Measurements from ENCODE around the gene NUTM2B. TPM values are rescaled to one million over a fixed set of nuclear protein-coding genes. Genes with fewer than 3 reads are reported as not detected.
"Not testable (repeated sequence)": the region's sequence is repeated elsewhere in the genome, so short reads cannot be mapped to it uniquely, and the experiment has no call there.

NUTM2B gene
- total and polyA plus RNA-seq, 9 of the 15 experiments (the other 6 are each of a cell fraction or from before 2014, with no cell fraction given): 0.40 to 2.5 (median 0.80) TPM; not detected in 2

DNA sequence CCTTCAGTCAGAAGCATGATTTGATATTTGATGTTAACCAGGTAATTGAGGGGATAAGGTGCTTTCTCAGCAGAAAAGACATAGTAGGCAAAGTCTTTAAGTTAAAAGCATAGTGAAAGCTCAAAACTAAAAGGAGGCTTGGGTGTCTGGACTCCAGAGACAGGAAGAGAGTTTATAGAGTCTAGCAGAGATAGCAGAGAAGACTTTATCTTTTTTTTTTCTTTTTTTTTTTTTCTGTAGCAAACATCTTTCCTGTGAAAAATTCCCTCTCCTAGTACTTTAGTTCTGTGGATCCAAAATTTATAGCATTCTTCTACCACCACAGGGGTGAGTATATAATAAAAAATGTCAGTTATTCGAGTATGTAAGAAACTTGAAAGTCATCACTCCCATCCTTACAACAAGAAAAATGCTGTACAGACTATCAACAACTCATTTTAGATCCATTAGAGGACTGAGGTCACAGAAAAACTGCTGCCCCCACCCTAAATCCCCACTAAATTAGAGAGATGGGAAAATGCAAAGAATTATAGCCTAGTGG, 33.7 kb upstream of the NUTM2B start:
- in situ Hi-C loops (cut with MboI): not testable (repeated sequence)

GRCh38 chr10:79674878-79675277, 28.1 kb upstream of the NUTM2B start:
- intact Hi-C loops (cut with micrococcal nuclease); H4K20me1 ChIP-seq (replicated peaks; ENCODE audit: control insufficient read depth, insufficient read depth, low read length); H3K4me1 ChIP-seq (replicated peaks in 1 of 2; ENCODE audit: control insufficient read depth in 2 of 2, insufficient read depth in 2 of 2, low read length in 2 of 2); DNase-seq (ENCODE audit: extremely low read depth in 1 of 4, low spot score in 3 of 4); CTCF ChIA-PET (ENCODE audit: low intra/inter-chr PET ratio); H3K27me3 ChIP-seq (ENCODE audit: control insufficient read depth in 2 of 2, insufficient read depth in 2 of 2, low read length in 2 of 2); H3K9me1 ChIP-seq (ENCODE audit: control insufficient read depth, insufficient read depth, low read length); H3K9me3 ChIP-seq (replicated peaks; ENCODE audit: control insufficient read depth, insufficient read depth, low read depth, low read length); H3K79me2 ChIP-seq (ENCODE audit: control insufficient read depth, insufficient read depth, low read length); H2AFZ ChIP-seq (ENCODE audit: low read depth, low read length); FAIRE-seq; H3K4me2 ChIP-seq (ENCODE audit: insufficient read depth, low read length); ATAC-seq; H3K4me3 ChIP-seq; H3K36me3 ChIP-seq (ENCODE audit: control insufficient read depth, insufficient read depth, low read length); H3K27ac ChIP-seq (ENCODE audit: extremely low read depth, low read depth, low read length); H3K9ac ChIP-seq (ENCODE audit: insufficient read depth in 1 of 2, low read depth in 2 of 2, low read length in 2 of 2); POLR2A ChIA-PET; TF ChIP-seq TOE1 (CRISPR knock-in tag; IDR thresholded peaks at IDR 0.05; ENCODE audit: borderline replicate concordance, low read depth): not testable (repeated sequence)
- TF ChIP-seq TFE3 (CRISPR knock-in tag; IDR thresholded peaks at IDR 0.05) (peak; percentile 90), TOE1 (IDR thresholded peaks at IDR 0.05; ENCODE audit: borderline replicate concordance) (peak; percentile 57; the same call in 1 of the 2 replicates)
- TSS peak; percentile 82 for BruUV-seq (replicated peaks)
- in situ Hi-C loops (cut with MboI): loop anchor here (5.0 kb wide), 1 partner anchor 122 kb away; no protein-coding TSS in a partner anchor
- WGBS (ENCODE audit: insufficient coverage, low coverage, missing lambda C conversion rate): 37% methylated on average over 2 of the region's 2 CpGs

More for the DNA sequence above, 33.7 kb upstream of the NUTM2B start:
- H3K36me3 ChIP-seq (ENCODE audit: control insufficient read depth, insufficient read depth, low read length); DNase-seq (ENCODE audit: extremely low read depth in 1 of 4, low spot score in 3 of 4); H3K9me3 ChIP-seq (replicated peaks; ENCODE audit: control insufficient read depth, insufficient read depth, low read depth, low read length); H3K27me3 ChIP-seq (ENCODE audit: control insufficient read depth in 2 of 2, insufficient read depth in 2 of 2, low read length in 2 of 2); POLR2A ChIA-PET; H3K9me1 ChIP-seq (ENCODE audit: control insufficient read depth, insufficient read depth, low read length); FAIRE-seq; H3K27ac ChIP-seq (ENCODE audit: extremely low read depth, low read depth, low read length); H3K79me2 ChIP-seq (ENCODE audit: control insufficient read depth, insufficient read depth, low read length); intact Hi-C loops (cut with micrococcal nuclease); ATAC-seq; H2AFZ ChIP-seq (ENCODE audit: low read depth, low read length); H3K4me2 ChIP-seq (ENCODE audit: insufficient read depth, low read length); BruUV-seq (replicated peaks); H3K4me3 ChIP-seq; H4K20me1 ChIP-seq (replicated peaks; ENCODE audit: control insufficient read depth, insufficient read depth, low read length); H3K9ac ChIP-seq (ENCODE audit: insufficient read depth in 1 of 2, low read depth in 2 of 2, low read length in 2 of 2); H3K4me1 ChIP-seq (replicated peaks in 1 of 2; ENCODE audit: control insufficient read depth in 2 of 2, insufficient read depth in 2 of 2, low read length in 2 of 2): not testable (repeated sequence)
- CTCF ChIA-PET (ENCODE audit: low intra/inter-chr PET ratio): interaction anchor here (0.7 kb wide), 1 partner anchor 797 kb away, joined by 4 read pairs; no protein-coding TSS in a partner anchor
- WGBS (ENCODE audit: insufficient coverage, low coverage, missing lambda C conversion rate): 0% methylated on average over 1 of the region's 1 CpG

DNA sequence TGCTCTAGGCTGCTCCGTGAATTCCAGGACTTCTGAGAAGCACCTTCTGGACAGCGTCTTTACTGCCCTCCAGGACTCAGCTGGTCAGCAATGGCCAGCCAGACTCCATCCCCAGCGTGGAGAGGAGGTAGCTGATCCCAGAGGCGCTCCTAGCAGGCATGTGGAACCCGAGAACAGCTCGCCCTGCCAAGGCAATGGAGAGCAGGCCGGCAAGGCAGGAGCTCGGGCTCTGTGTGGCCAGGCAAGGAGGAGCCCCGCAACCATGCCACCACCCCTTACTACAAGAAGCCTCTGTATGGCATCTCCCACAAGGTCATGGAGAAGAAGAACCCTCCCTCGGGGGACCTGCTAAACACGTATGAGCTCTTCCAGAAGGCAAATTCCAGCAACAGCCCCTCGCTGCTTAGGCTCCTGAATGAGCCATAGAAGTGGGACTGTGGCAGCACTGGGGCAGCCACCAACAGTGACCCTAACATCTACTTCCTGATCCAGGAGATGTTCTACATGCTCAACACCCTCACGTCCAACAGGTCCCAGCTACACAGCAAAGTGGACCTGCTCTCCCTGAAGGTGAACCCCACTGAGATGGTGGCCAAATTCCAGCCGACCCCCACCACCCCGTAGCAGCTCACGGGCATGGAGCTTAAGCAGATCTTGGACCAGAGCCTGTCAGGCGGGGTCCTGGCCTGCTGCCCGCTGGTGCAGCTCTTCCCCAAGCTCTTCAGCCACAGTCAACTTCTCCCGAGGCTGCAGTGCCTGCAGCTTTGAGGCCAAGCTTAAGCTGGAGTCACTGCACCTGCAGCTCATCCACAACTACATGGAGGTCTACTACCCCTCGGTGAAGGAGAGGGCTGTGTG, 19.8 kb upstream of the NUTM2B start:
- H3K9me3 ChIP-seq (replicated peaks; ENCODE audit: control insufficient read depth, insufficient read depth, low read depth, low read length); POLR2A ChIA-PET; CTCF ChIA-PET (ENCODE audit: low intra/inter-chr PET ratio); H4K20me1 ChIP-seq (replicated peaks; ENCODE audit: control insufficient read depth, insufficient read depth, low read length); H2AFZ ChIP-seq (ENCODE audit: low read depth, low read length); H3K9me1 ChIP-seq (ENCODE audit: control insufficient read depth, insufficient read depth, low read length); DNase-seq (ENCODE audit: extremely low read depth in 1 of 4, low spot score in 3 of 4); BruUV-seq (replicated peaks); H3K27me3 ChIP-seq (ENCODE audit: control insufficient read depth in 2 of 2, insufficient read depth in 2 of 2, low read length in 2 of 2); FAIRE-seq; H3K4me1 ChIP-seq (replicated peaks in 1 of 2; ENCODE audit: control insufficient read depth in 2 of 2, insufficient read depth in 2 of 2, low read length in 2 of 2); H3K4me2 ChIP-seq (ENCODE audit: insufficient read depth, low read length); H3K79me2 ChIP-seq (ENCODE audit: control insufficient read depth, insufficient read depth, low read length); intact Hi-C loops (cut with micrococcal nuclease); H3K27ac ChIP-seq (ENCODE audit: extremely low read depth, low read depth, low read length); H3K36me3 ChIP-seq (ENCODE audit: control insufficient read depth, insufficient read depth, low read length); in situ Hi-C loops (cut with MboI); H3K9ac ChIP-seq (ENCODE audit: insufficient read depth in 1 of 2, low read depth in 2 of 2, low read length in 2 of 2); H3K4me3 ChIP-seq: not testable (repeated sequence)
- WGBS (ENCODE audit: insufficient coverage, low coverage, missing lambda C conversion rate): 68% methylated on average over 19 of the region's 20 CpGs
- ATAC-seq: peak; percentile 67
